ENCODE results near the gene CNTN3.

Gene CNTN3

GRCh38 chr3:74603292-74603691 lies 11.2 kb downstream of the CNTN3 start:
- H3K36me3 ChIP-seq (ENCODE audit: insufficient read depth, low read length), result no peaks in the 10 kb centered on the region
- no peaks in the 10 kb centered on the region for H3K4me1 ChIP-seq (ENCODE audit: insufficient read depth, low read length)
- H2AFZ ChIP-seq (ENCODE audit: low read depth, low read length), result no peak overlapping the region
- no peak overlapping the region for H3K4me3 ChIP-seq (ENCODE audit: low read length)
- no peaks in the 10 kb centered on the region for H3K27me3 ChIP-seq (ENCODE audit: insufficient read depth, low read length)
- peaks cover 4% of the 10 kb centered on the region for H3K9me3 ChIP-seq (ENCODE audit: low read length)

- Histone ChIP-seq H3K36me3 (ENCODE audit: insufficient read depth, low read length) (no peaks in the 10 kb centered on the region), H3K27me3 (ENCODE audit: insufficient read depth, low read length) (no peaks in the 10 kb centered on the region), H3K4me3 (ENCODE audit: low read length) (no peak overlapping the region), H2AFZ (ENCODE audit: low read depth, low read length) (no peak overlapping the region), H3K9me3 (ENCODE audit: low read length) (peaks cover 4% of the 10 kb centered on the region), H3K4me1 (ENCODE audit: insufficient read depth, low read length) (no peaks in the 10 kb centered on the region)
These were observed 12.0 kb downstream of the CNTN3 start for GRCh38 chr3:74602471-74602870.

GRCh38 chr3:74601793-74602192 lies 12.7 kb downstream of the CNTN3 start:
- no peaks in the 10 kb centered on the region for H3K36me3 ChIP-seq (ENCODE audit: insufficient read depth, low read length)

DNA sequence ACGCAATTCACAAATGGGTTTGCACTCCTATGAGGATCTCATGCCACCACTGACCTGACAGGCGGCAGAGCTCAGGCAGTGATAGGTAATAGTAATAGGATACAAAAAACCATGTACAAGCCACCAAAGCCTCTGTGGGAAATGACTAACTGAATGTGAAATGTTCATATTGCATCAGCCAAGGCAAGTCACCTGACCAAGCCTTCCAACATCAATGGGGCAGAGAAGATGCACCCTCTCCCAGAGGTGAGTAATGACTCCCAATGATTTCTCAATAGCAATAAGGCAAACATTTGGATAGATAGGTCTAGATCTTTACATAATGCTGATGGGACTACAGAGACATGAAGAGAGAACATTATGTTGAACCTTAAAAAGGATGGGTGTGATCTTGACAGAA lies 14.9 kb downstream of the CNTN3 start:
- Histone ChIP-seq H2AFZ (ENCODE audit: low read depth, low read length) (no peak overlapping the region), H3K4me3 (ENCODE audit: low read length) (no peak overlapping the region), H3K27me3 (ENCODE audit: insufficient read depth, low read length) (no peaks in the 10 kb centered on the region), H3K9me3 (ENCODE audit: low read length) (peaks cover 4% of the 10 kb centered on the region), H3K4me1 (ENCODE audit: insufficient read depth, low read length) (no peaks in the 10 kb centered on the region), H3K36me3 (ENCODE audit: insufficient read depth, low read length) (no peaks in the 10 kb centered on the region)

More at GRCh38 chr3:74601793-74602192, 12.7 kb downstream of the CNTN3 start:
- H3K4me1 ChIP-seq (ENCODE audit: insufficient read depth, low read length), result no peaks in the 10 kb centered on the region
- no peaks in the 10 kb centered on the region for H3K27me3 ChIP-seq (ENCODE audit: insufficient read depth, low read length)
- no peak overlapping the region for H3K4me3 ChIP-seq (ENCODE audit: low read length)
- no peak overlapping the region for H2AFZ ChIP-seq (ENCODE audit: low read depth, low read length)
- peaks cover 4% of the 10 kb centered on the region for H3K9me3 ChIP-seq (ENCODE audit: low read length)

- H3K9me3 ChIP-seq (ENCODE audit: low read length), result no peaks in the 10 kb centered on the region
- no peak overlapping the region for H3K4me3 ChIP-seq (ENCODE audit: low read length)
- H2AFZ ChIP-seq (ENCODE audit: low read depth, low read length), result no peak overlapping the region
- no peaks in the 10 kb centered on the region for H3K27me3 ChIP-seq (ENCODE audit: insufficient read depth, low read length)
- no peaks in the 10 kb centered on the region for H3K4me1 ChIP-seq (ENCODE audit: insufficient read depth, low read length)
- H3K36me3 ChIP-seq (ENCODE audit: insufficient read depth, low read length), result no peaks in the 10 kb centered on the region
These were observed 21.3 kb downstream of the CNTN3 start for GRCh38 chr3:74593152-74593551.

DNA sequence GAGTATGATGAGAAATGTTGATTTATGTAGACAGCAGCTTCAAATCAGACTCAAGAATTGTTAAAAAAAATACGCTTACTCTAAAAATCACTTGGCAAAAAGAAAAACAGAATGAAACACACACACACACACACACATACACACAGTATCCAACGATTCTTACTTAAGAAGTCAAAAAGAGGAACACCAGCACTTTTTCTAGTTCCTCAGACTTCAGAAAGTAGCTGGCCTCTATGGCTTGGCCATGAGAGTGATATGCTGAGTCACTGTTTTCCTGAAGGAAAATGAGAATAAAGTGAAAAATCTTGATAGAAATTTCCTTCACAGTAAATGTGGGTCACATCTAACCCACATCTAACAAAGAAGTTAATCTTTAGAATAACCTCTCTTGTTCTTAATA lies 22.1 kb downstream of the CNTN3 start:
- no peak overlapping the region for H3K4me3 ChIP-seq (ENCODE audit: low read length)
- H3K4me1 ChIP-seq (ENCODE audit: insufficient read depth, low read length), result no peaks in the 10 kb centered on the region
- no peaks in the 10 kb centered on the region for H3K27me3 ChIP-seq (ENCODE audit: insufficient read depth, low read length)
- no peaks in the 10 kb centered on the region for H3K36me3 ChIP-seq (ENCODE audit: insufficient read depth, low read length)
- H3K9me3 ChIP-seq (ENCODE audit: low read length), result no peaks in the 10 kb centered on the region
- no peak overlapping the region for H2AFZ ChIP-seq (ENCODE audit: low read depth, low read length)

- no peak overlapping the region for H3K4me3 ChIP-seq (ENCODE audit: low read length)
- H3K4me1 ChIP-seq (ENCODE audit: insufficient read depth, low read length), result no peaks in the 10 kb centered on the region
- no peaks in the 10 kb centered on the region for H3K27me3 ChIP-seq (ENCODE audit: insufficient read depth, low read length)
- no peaks in the 10 kb centered on the region for H3K36me3 ChIP-seq (ENCODE audit: insufficient read depth, low read length)
- no peak overlapping the region for H2AFZ ChIP-seq (ENCODE audit: low read depth, low read length)
- no peaks in the 10 kb centered on the region for H3K9me3 ChIP-seq (ENCODE audit: low read length)
These were observed 22.5 kb downstream of the CNTN3 start for GRCh38 chr3:74591946-74592345.

DNA sequence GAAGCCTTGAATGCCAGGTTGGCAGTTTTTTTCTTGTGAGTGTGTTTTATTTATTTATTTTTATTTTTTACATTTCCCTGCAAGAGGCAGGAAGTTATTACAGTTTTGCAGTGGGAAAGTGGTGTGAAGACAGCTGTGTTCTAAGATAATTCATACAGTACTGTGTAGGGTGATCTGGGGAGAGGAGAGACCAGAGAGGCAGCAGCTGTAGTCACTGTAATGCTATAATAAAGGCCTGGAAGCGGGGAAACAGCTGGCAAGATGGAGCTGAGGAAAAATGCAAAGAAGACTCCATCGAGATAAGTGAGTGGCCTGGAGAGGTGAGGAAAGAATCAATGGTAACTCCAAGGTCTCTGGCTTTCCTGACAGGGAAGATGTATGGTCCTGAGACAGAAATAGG lies 23.1 kb downstream of the CNTN3 start:
- Histone ChIP-seq H3K4me3 (ENCODE audit: low read length) (no peak overlapping the region), H3K36me3 (ENCODE audit: insufficient read depth, low read length) (no peaks in the 10 kb centered on the region), H3K9me3 (ENCODE audit: low read length) (no peaks in the 10 kb centered on the region), H3K27me3 (ENCODE audit: insufficient read depth, low read length) (no peaks in the 10 kb centered on the region), H2AFZ (ENCODE audit: low read depth, low read length) (no peak overlapping the region), H3K4me1 (ENCODE audit: insufficient read depth, low read length) (no peaks in the 10 kb centered on the region)

- H3K4me1 ChIP-seq (ENCODE audit: insufficient read depth, low read length), result no peaks in the 10 kb centered on the region
- H3K9me3 ChIP-seq (ENCODE audit: low read length), result no peaks in the 10 kb centered on the region
- H3K4me3 ChIP-seq (ENCODE audit: low read length), result no peak overlapping the region
These were observed 23.7 kb downstream of the CNTN3 start for GRCh38 chr3:74590620-74591262.

DNA sequence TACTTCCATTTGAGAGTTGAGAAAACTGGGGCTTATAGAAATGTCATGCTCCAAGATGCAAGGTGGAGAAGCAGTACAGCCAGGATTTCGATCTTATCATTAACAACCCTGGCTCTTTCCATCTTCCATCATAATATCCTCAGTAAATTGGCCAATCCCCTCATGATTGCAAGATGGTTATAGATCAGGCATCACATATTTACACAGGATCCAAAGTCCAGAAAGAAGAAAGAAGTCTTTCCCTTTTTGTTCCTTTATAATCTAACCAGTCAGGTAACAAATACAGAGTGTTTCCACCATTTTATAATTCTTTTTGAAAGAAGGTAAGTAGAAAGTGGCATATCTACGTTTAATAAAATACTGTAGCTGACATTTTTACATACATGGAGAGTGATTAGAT lies 29.7 kb downstream of the CNTN3 start:
- Histone ChIP-seq H2AFZ (ENCODE audit: low read depth, low read length) (no peak overlapping the region), H3K36me3 (ENCODE audit: insufficient read depth, low read length) (no peaks in the 10 kb centered on the region), H3K27me3 (ENCODE audit: insufficient read depth, low read length) (no peaks in the 10 kb centered on the region), H3K4me3 (ENCODE audit: low read length) (no peak overlapping the region), H3K4me1 (ENCODE audit: insufficient read depth, low read length) (no peaks in the 10 kb centered on the region), H3K9me3 (ENCODE audit: low read length) (no peaks in the 10 kb centered on the region)

More at GRCh38 chr3:74590620-74591262, 23.7 kb downstream of the CNTN3 start:
- Histone ChIP-seq H3K27me3 (ENCODE audit: insufficient read depth, low read length) (no peaks in the 10 kb centered on the region), H2AFZ (ENCODE audit: low read depth, low read length) (no peak overlapping the region), H3K36me3 (ENCODE audit: insufficient read depth, low read length) (no peaks in the 10 kb centered on the region)

DNA sequence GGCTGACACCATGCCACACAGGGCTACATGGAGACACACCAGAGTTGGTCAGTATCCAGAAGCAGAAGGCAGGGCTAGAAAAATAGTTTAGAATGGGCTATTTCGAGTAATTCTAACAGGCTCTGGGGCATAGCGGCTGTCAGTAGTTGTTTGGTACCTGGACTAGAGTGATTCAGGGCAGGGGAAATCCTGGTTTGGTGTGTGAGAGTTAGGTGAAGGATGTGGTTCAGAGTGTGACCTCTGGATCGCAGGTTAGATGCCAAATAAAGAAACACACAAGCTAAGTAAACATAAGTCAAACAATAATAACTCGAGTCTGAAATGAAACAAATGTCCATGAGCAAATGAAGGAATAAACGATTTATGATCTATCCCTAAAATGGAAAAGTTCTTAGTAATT lies 31.5 kb downstream of the CNTN3 start:
- no peaks in the 10 kb centered on the region for H3K36me3 ChIP-seq (ENCODE audit: insufficient read depth, low read length)
- H3K4me1 ChIP-seq (ENCODE audit: insufficient read depth, low read length), result no peaks in the 10 kb centered on the region
- no peaks in the 10 kb centered on the region for H3K27me3 ChIP-seq (ENCODE audit: insufficient read depth, low read length)

GRCh38 chr3:74575857-74576256 lies 38.6 kb downstream of the CNTN3 start:
- no peak overlapping the region for H3K4me3 ChIP-seq (ENCODE audit: low read length)
- no peaks in the 10 kb centered on the region for H3K4me1 ChIP-seq (ENCODE audit: insufficient read depth, low read length)
- no peaks in the 10 kb centered on the region for H3K9me3 ChIP-seq (ENCODE audit: low read length)
- H3K36me3 ChIP-seq (ENCODE audit: insufficient read depth, low read length), result no peaks in the 10 kb centered on the region
- H2AFZ ChIP-seq (ENCODE audit: low read depth, low read length), result no peak overlapping the region
- no peaks in the 10 kb centered on the region for H3K27me3 ChIP-seq (ENCODE audit: insufficient read depth, low read length)

More for the DNA sequence above, 31.5 kb downstream of the CNTN3 start:
- Histone ChIP-seq H2AFZ (ENCODE audit: low read depth, low read length) (no peak overlapping the region), H3K4me3 (ENCODE audit: low read length) (no peak overlapping the region), H3K9me3 (ENCODE audit: low read length) (no peaks in the 10 kb centered on the region)

DNA sequence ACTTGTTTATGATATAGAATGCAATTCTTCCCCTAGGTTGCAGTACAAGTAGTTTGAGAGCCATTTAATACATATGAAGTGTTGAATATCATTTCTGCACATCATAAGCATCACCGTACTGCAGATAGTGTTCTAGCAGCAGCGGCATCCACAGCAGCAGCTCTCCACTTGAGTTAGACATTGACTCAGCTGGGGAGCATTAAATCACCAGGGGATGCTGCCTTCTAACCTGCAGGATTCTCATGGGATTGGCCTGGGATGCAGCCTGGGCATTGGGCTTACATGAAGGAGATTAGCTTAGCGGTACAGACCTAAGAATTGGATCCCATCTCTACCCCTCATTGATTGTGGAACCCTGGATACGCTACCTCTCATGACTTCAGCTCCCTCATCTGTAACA lies 43.3 kb downstream of the CNTN3 start:
- no peaks in the 10 kb centered on the region for H3K4me1 ChIP-seq (ENCODE audit: insufficient read depth, low read length)
- peaks cover 2% of the 10 kb centered on the region for H3K9me3 ChIP-seq (ENCODE audit: low read length)
- H3K36me3 ChIP-seq (ENCODE audit: insufficient read depth, low read length), result no peaks in the 10 kb centered on the region
- no peak overlapping the region for H3K4me3 ChIP-seq (ENCODE audit: low read length)
- no peak overlapping the region for H2AFZ ChIP-seq (ENCODE audit: low read depth, low read length)
- H3K27me3 ChIP-seq (ENCODE audit: insufficient read depth, low read length), result no peaks in the 10 kb centered on the region
